ENCODE measurements around the gene ASPSCR1. TPM values are rescaled to one million over a fixed set of nuclear protein-coding genes. Genes with fewer than 3 reads are reported as not detected.

The ASPSCR1 gene
- total RNA-seq, 1 experiment from 2014 or later, result 54.9 TPM

DNA sequence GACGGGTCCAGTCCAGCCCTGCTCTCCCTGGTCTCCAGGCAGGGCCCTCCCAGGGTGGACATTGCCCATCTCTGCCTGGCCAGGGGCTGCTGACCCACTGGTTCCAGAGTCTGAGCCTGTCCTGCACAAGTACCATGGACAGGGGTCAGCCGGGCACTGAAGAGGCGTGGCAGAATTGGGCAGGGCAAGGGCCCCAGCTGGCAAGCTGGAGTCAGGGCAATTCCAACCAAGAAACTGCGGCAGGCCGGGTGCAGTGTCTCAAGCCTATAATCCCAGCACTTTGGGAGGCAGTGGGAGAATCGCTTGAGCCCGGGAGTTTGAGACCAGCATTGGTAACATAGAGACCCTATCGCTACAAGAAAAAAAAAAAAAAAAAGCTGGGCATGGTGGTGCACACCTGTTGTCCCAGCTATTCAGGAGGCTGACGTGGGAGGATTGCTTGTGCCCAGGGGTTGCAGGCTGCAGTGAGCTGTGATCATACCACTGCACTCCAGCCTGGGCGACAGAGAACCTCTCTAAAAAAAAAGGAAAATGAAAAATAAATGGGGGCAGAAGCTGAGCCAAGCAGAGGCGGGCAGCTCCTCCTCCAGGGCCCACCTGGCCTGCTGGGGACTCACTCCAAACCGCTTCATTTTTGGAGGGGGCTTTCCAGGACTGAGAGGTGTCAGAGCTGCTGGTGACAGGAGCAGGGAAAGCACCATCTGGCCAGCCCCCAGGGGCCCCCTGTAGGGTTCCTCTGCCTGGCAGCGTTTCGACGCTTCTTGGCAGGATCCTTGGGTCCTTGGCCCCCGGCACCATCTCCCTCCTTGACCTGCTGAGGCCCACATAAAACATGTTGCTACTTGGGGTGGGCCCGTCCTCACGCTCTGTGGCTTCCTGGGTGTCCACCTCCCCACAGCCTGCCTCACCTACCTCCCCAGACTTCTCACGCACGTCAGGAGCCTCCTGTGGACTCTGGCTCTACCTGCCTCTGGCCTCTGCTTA lies 47.0 kb upstream of the ASPSCR1 start:
- no peak overlapping the region for H3K4me2 ChIP-seq
- no peak overlapping the region for H2AFZ ChIP-seq
- H3K4me1 ChIP-seq (replicated peaks; ENCODE audit: insufficient read depth), result peaks cover 12% of the 10 kb centered on the region
- H3K4me3 ChIP-seq, result no peak overlapping the region
- H3K27me3 ChIP-seq (ENCODE audit: insufficient read depth, low read depth), result no peaks in the 10 kb centered on the region
- no peaks in the 10 kb centered on the region for H3K36me3 ChIP-seq (ENCODE audit: low read depth)
- BruUV-seq (replicated peaks), result no TSS peak
- no peak overlapping the region for H3K27ac ChIP-seq
- ChIA-PET CTCF (interaction anchor here (0.6 kb wide), 1 partner anchor 15 kb away, joined by 3 read pairs; no protein-coding TSS in a partner anchor), POLR2A (ENCODE audit: unreplicated experiment) (no interaction called here)
- intact Hi-C loops (cut with micrococcal nuclease; ENCODE audit: unreplicated experiment), result no loop called here
- no peak for TF ChIP-seq EZH2 (IDR thresholded peaks at IDR 0.05; ENCODE audit: low read depth)
- TF ChIP-seq, protein P1, sequence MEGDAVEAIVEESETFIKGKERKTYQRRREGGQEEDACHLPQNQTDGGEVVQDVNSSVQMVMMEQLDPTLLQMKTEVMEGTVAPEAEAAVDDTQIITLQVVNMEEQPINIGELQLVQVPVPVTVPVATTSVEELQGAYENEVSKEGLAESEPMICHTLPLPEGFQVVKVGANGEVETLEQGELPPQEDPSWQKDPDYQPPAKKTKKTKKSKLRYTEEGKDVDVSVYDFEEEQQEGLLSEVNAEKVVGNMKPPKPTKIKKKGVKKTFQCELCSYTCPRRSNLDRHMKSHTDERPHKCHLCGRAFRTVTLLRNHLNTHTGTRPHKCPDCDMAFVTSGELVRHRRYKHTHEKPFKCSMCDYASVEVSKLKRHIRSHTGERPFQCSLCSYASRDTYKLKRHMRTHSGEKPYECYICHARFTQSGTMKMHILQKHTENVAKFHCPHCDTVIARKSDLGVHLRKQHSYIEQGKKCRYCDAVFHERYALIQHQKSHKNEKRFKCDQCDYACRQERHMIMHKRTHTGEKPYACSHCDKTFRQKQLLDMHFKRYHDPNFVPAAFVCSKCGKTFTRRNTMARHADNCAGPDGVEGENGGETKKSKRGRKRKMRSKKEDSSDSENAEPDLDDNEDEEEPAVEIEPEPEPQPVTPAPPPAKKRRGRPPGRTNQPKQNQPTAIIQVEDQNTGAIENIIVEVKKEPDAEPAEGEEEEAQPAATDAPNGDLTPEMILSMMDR (conservative IDR thresholded peaks at IDR 0.05), result no peak
- peaks cover 4% of the 10 kb centered on the region; the same call in 1 of the 2 replicates for H3F3A ChIP-seq (ENCODE audit: insufficient read depth, low read depth)
- H3K9me2 ChIP-seq (ENCODE audit: insufficient read depth), result no peaks in the 10 kb centered on the region
- H3K9me3 ChIP-seq (ENCODE audit: insufficient read depth, low read depth), result no peaks in the 10 kb centered on the region
- no peak for DNase-seq
- H4K20me1 ChIP-seq (ENCODE audit: insufficient read depth), result 0 out of 2 replicates have a peak, but pooled peaks cover 5% of the 10 kb centered on the region
- H3K79me2 ChIP-seq (ENCODE audit: low read depth), result peaks cover 17% of the 10 kb centered on the region

DNA sequence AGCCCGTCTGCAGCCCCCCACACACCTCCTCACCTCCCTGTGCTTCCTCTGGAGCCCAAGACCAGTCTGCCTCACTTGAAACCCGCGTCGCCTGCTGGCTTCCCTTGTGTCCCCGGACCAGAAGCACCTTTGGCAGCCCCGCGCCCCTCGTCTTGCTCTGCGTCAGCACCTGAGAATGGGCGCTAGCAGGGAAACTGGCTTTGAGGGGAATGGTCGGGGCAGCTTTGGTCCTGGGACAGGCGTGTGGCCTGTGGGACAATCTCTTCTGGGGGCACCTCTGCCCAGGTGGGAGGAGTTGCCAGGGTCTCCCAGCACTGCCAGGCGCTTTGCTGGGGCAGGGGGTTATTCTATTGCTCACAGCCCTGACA lies 46.3 kb upstream of the ASPSCR1 start:
- intact Hi-C loops (cut with micrococcal nuclease; ENCODE audit: unreplicated experiment), result no loop called here
- no peak for TF ChIP-seq EZH2 (IDR thresholded peaks at IDR 0.05; ENCODE audit: low read depth)
- TF ChIP-seq, protein P1 (conservative IDR thresholded peaks at IDR 0.05), result no peak
- CTCF ChIA-PET, result no interaction called here
- Histone ChIP-seq H3K9me2 (ENCODE audit: insufficient read depth) (no peaks in the 10 kb centered on the region), H3K27ac (no peak overlapping the region), H3K9me3 (ENCODE audit: insufficient read depth, low read depth) (no peaks in the 10 kb centered on the region), H3K79me2 (ENCODE audit: low read depth) (peaks cover 9% of the 10 kb centered on the region), H3K4me1 (replicated peaks; ENCODE audit: insufficient read depth) (peaks cover 5% of the 10 kb centered on the region), H3K4me3 (no peak overlapping the region), H3K27me3 (ENCODE audit: insufficient read depth, low read depth) (no peaks in the 10 kb centered on the region), H4K20me1 (ENCODE audit: insufficient read depth) (0 out of 2 replicates have a peak, but pooled peaks cover under 1% of the 10 kb centered on the region), H3K4me2 (no peak overlapping the region), H3F3A (ENCODE audit: insufficient read depth, low read depth) (peaks cover 2% of the 10 kb centered on the region; the same call in 1 of the 2 replicates), H2AFZ (no peak overlapping the region), H3K36me3 (ENCODE audit: low read depth) (no peaks in the 10 kb centered on the region)
- no peak for DNase-seq
- BruUV-seq (replicated peaks), result no TSS peak
- POLR2A ChIA-PET (ENCODE audit: unreplicated experiment), result no interaction called here

DNA sequence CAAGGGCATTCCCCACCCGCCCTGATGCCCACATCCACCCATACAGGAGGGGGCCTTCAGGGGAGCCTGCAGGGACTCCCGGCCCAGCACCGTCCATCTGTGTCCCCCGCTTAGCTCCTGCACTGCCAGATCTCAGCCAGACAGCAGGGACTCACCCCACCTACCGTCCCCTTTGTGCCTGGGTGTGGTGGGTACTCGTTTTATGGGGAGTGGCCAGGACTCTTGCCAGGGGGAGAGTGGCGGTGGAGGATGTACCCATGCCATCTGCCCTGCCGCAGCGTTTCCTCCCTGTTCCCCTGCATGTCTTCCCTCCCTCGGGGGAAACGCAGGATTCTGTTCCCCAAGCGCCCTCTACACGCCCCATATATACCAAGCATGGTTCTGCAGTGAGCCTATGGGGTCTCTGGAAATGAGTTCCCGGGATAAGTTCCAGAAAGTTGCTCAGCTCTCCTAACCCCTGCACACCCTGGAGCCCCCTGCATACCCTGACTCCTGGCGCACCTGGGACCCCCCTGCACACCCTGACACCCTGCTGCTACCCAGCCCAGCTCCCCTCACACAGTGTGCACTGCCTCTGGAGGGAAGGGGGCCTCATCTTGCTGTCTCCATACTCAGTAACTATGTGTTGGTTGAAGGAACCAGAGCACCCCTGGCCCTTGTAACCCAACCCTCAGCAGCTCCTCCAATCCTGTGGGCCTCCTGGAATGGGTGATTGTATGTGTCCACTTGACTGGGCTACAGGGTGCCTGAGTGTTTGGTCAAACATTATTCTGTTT lies 45.7 kb upstream of the ASPSCR1 start:
- H3K9me3 ChIP-seq (ENCODE audit: insufficient read depth, low read depth), result no peaks in the 10 kb centered on the region
- POLR2A ChIA-PET (ENCODE audit: unreplicated experiment), result no interaction called here
- no peak overlapping the region for H3K4me3 ChIP-seq
- TF ChIP-seq, protein P1 (conservative IDR thresholded peaks at IDR 0.05), result no peak
- no peak for TF ChIP-seq EZH2 (IDR thresholded peaks at IDR 0.05; ENCODE audit: low read depth)
- H3F3A ChIP-seq (ENCODE audit: insufficient read depth, low read depth), result no peaks in the 10 kb centered on the region; the same call in 1 of the 2 replicates
- H3K4me1 ChIP-seq (replicated peaks; ENCODE audit: insufficient read depth), result peaks cover 4% of the 10 kb centered on the region; the same call in 1 of the 2 replicates
- H3K4me2 ChIP-seq, result no peak overlapping the region
- no peaks in the 10 kb centered on the region for H3K36me3 ChIP-seq (ENCODE audit: low read depth)
- intact Hi-C loops (cut with micrococcal nuclease; ENCODE audit: unreplicated experiment), result no loop called here
- no peak for DNase-seq
- no peaks in the 10 kb centered on the region for H4K20me1 ChIP-seq (ENCODE audit: insufficient read depth)
- no peaks in the 10 kb centered on the region for H3K9me2 ChIP-seq (ENCODE audit: insufficient read depth)
- CTCF ChIA-PET, result no interaction called here
- H3K27me3 ChIP-seq (ENCODE audit: insufficient read depth, low read depth), result no peaks in the 10 kb centered on the region
- BruUV-seq (replicated peaks), result no TSS peak
- H2AFZ ChIP-seq, result no peak overlapping the region
- peaks cover 4% of the 10 kb centered on the region; the same call in 1 of the 2 replicates for H3K79me2 ChIP-seq (ENCODE audit: low read depth)
- H3K27ac ChIP-seq, result no peak overlapping the region
